ENCODE data around the gene GRP.

GRP gene
- total RNA-seq = 0 reads per million in 2 experiments

- DNase-seq (ENCODE audit: low read depth) = no peak
Measured at GRCh38 chr18:59219672-59220163, at the start of gene GRP. TSS of gene GRP (plus strand) at chr18:59220158. CDS start at chr18:59220266, 108 bp downstream.

- no peak for DNase-seq (ENCODE audit: low read depth)
Measured at GRCh38 chr18:59172664-59173249, 47.2 kb upstream of the GRP start.

GRCh38 chr18:59177485-59177884, 42.5 kb upstream of the GRP start:
- no peak for DNase-seq (ENCODE audit: low read depth)

GRCh38 chr18:59180150-59180845, 39.7 kb upstream of the GRP start:
- DNase-seq (ENCODE audit: low read depth) = no peak

GRCh38 chr18:59182673-59183072, 37.3 kb upstream of the GRP start:
- no peak for DNase-seq (ENCODE audit: low read depth)

GRCh38 chr18:59189008-59189407, 30.9 kb upstream of the GRP start:
- no peak for DNase-seq (ENCODE audit: low read depth)

- DNase-seq (ENCODE audit: low read depth) = no peak
Measured at GRCh38 chr18:59189746-59190145, 30.2 kb upstream of the GRP start.

- no peak for DNase-seq (ENCODE audit: low read depth)
Measured at GRCh38 chr18:59196161-59196725, 23.7 kb upstream of the GRP start.

GRCh38 chr18:59197636-59198035, 22.3 kb upstream of the GRP start:
- no peak for DNase-seq (ENCODE audit: low read depth)

GRCh38 chr18:59198215-59198614, 21.7 kb upstream of the GRP start:
- DNase-seq (ENCODE audit: low read depth) = no peak

GRCh38 chr18:59200787-59201186, 19.2 kb upstream of the GRP start:
- no peak for DNase-seq (ENCODE audit: low read depth)

- no peak for DNase-seq (ENCODE audit: low read depth)
Measured at GRCh38 chr18:59202258-59202820, 17.6 kb upstream of the GRP start.

- no peak for DNase-seq (ENCODE audit: low read depth)
Measured at GRCh38 chr18:59207506-59207905, 12.5 kb upstream of the GRP start.

GRCh38 chr18:59208602-59209125, 11.3 kb upstream of the GRP start:
- no peak for DNase-seq (ENCODE audit: low read depth)

GRCh38 chr18:59210299-59210698, 9.7 kb upstream of the GRP start:
- DNase-seq (ENCODE audit: low read depth) = no peak

GRCh38 chr18:59211629-59212028, 8.3 kb upstream of the GRP start:
- DNase-seq (ENCODE audit: low read depth) = no peak

GRCh38 chr18:59218018-59218417, 1.9 kb upstream of the GRP start:
- no peak for DNase-seq (ENCODE audit: low read depth)

- DNase-seq (ENCODE audit: low read depth) = no peak
Measured at GRCh38 chr18:59220164-59220783, 316 bp downstream of the GRP start.

- no peak for DNase-seq (ENCODE audit: low read depth)
Measured at GRCh38 chr18:59220784-59221765, 1.1 kb downstream of the GRP start.

- no peak for DNase-seq (ENCODE audit: low read depth)
Measured at GRCh38 chr18:59222341-59222740, 2.4 kb downstream of the GRP start.

GRCh38 chr18:59228351-59228750, 8.4 kb downstream of the GRP start:
- DNase-seq (ENCODE audit: low read depth) = no peak

Measured in T follicular helper cell (primary cell).